ENCODE data around the gene MGAT4B. TPM values are rescaled to one million over a fixed set of nuclear protein-coding genes. Genes with fewer than 3 reads are reported as not detected.
A peak's percentile ranks its signal among the peaks of the same experiment; 100 is the strongest.

MGAT4B gene
- total and polyA plus RNA-seq, 4 experiments from 2014 or later, result 8.3 to 121 (median 71.5) TPM

GRCh38 chr5:179766726-179767455 is 39.8 kb downstream of the MGAT4B start:
- DNase-seq, result no peak
- Mint-ChIP-seq H3K4me1 (peaks cover 15 to 37% (median 23%) of the 10 kb centered on the region in 4 donors), H3K9me3 (no peaks in the 10 kb centered on the region), H3K4me3 (no peak overlapping the region), H3K36me3 (peaks cover 36 to 62% of the 10 kb centered on the region in 2 donors), H3K27ac (peak overlapping the region in 1 of 7 donors; percentile 17), H3K27me3 (no peaks in the 10 kb centered on the region)
- ChIA-PET CTCF (ENCODE audit: partially characterized antibody) (interaction anchor here (0.7 to 2.5 kb wide), 9 partner anchors 9 to 325 kb away, joined by 3 to 7 read pairs (median 4); no protein-coding TSS in a partner anchor), POLR2A (ENCODE audit: partially characterized antibody) (no interaction called here)
- Histone ChIP-seq H3K27ac (ENCODE audit: low read depth, low read length) (no peak overlapping the region), H3K27me3 (ENCODE audit: insufficient read depth, low read length) (no peaks in the 10 kb centered on the region), H3K4me3 (ENCODE audit: low read length in 2 of 2) (no peak overlapping the region), H3K36me3 (ENCODE audit: insufficient read depth, low read length) (peaks cover 57% of the 10 kb centered on the region), H3K4me1 (ENCODE audit: insufficient read depth, low read length) (peaks cover 24% of the 10 kb centered on the region), H3K9me3 (ENCODE audit: control insufficient read depth in 1 of 2, low read length in 2 of 2) (no peaks in the 10 kb centered on the region)
- intact Hi-C loops (cut with micrococcal nuclease), result no loop called here

GRCh38 chr5:179766021-179766725 is 40.5 kb downstream of the MGAT4B start:
- H3K27ac Mint-ChIP-seq, result peak overlapping the region in 1 of 7 donors; percentile 57

GRCh38 chr5:179765400-179765799 is 41.3 kb downstream of the MGAT4B start:
- no peak overlapping the region for H3K27ac ChIP-seq (ENCODE audit: low read depth, low read length)
- peaks cover 25 to 48% of the 10 kb centered on the region in 2 donors for H3K36me3 Mint-ChIP-seq
- H3K4me3 ChIP-seq (ENCODE audit: low read length in 2 of 2), result no peak overlapping the region
- H3K27ac Mint-ChIP-seq, result no peak overlapping the region
- ChIA-PET POLR2A (ENCODE audit: partially characterized antibody) (no interaction called here), CTCF (ENCODE audit: partially characterized antibody) (interaction anchor here (1.3 to 5.7 kb wide), 2 partner anchors 31 to 36 kb away, joined by 4 to 53 read pairs; partner anchors contain the start of gene LTC4S)
- DNase-seq, result no peak
- peaks cover 21 to 52% (median 32%) of the 10 kb centered on the region in 4 donors for H3K4me1 Mint-ChIP-seq
- H3K27me3 Mint-ChIP-seq, result no peaks in the 10 kb centered on the region
- peaks cover 42% of the 10 kb centered on the region for H3K36me3 ChIP-seq (ENCODE audit: insufficient read depth, low read length)
- H3K4me1 ChIP-seq (ENCODE audit: insufficient read depth, low read length), result peaks cover 30% of the 10 kb centered on the region
- no peaks in the 10 kb centered on the region for H3K9me3 ChIP-seq (ENCODE audit: control insufficient read depth in 1 of 2, low read length in 2 of 2)
- H3K9me3 Mint-ChIP-seq, result no peaks in the 10 kb centered on the region
- H3K27me3 ChIP-seq (ENCODE audit: insufficient read depth, low read length), result no peaks in the 10 kb centered on the region
- intact Hi-C loops (cut with micrococcal nuclease), result no loop called here
- H3K4me3 Mint-ChIP-seq, result no peak overlapping the region

More at GRCh38 chr5:179766021-179766725, 40.5 kb downstream of the MGAT4B start:
- H3K9me3 Mint-ChIP-seq, result no peaks in the 10 kb centered on the region
- H3K4me3 Mint-ChIP-seq, result no peak overlapping the region
- no peak overlapping the region for H3K4me3 ChIP-seq (ENCODE audit: low read length in 2 of 2)
- intact Hi-C loops (cut with micrococcal nuclease), result no loop called here
- POLR2A ChIA-PET (ENCODE audit: partially characterized antibody), result no interaction called here
- peaks cover 18 to 44% (median 29%) of the 10 kb centered on the region in 4 donors for H3K4me1 Mint-ChIP-seq
- DNase-seq, result no peak
- H3K27ac ChIP-seq (ENCODE audit: low read depth, low read length), result no peak overlapping the region
- H3K27me3 ChIP-seq (ENCODE audit: insufficient read depth, low read length), result no peaks in the 10 kb centered on the region
- H3K9me3 ChIP-seq (ENCODE audit: control insufficient read depth in 1 of 2, low read length in 2 of 2), result no peaks in the 10 kb centered on the region
- H3K36me3 Mint-ChIP-seq, result peaks cover 32 to 55% of the 10 kb centered on the region in 2 donors
- peaks cover 50% of the 10 kb centered on the region for H3K36me3 ChIP-seq (ENCODE audit: insufficient read depth, low read length)
- peaks cover 30% of the 10 kb centered on the region for H3K4me1 ChIP-seq (ENCODE audit: insufficient read depth, low read length)
- no peaks in the 10 kb centered on the region for H3K27me3 Mint-ChIP-seq
- CTCF ChIA-PET (ENCODE audit: partially characterized antibody), result interaction anchor here (0.7 to 5.7 kb wide), 7 partner anchors 8 to 325 kb away, joined by 3 to 53 read pairs (median 4); partner anchors contain the start of gene LTC4S

GRCh38 chr5:179764056-179764455 is 42.6 kb downstream of the MGAT4B start:
- H3K9me3 ChIP-seq (ENCODE audit: control insufficient read depth in 1 of 2, low read length in 2 of 2), result no peaks in the 10 kb centered on the region
- no peaks in the 10 kb centered on the region for H3K27me3 ChIP-seq (ENCODE audit: insufficient read depth, low read length)
- peaks cover 28% of the 10 kb centered on the region for H3K36me3 ChIP-seq (ENCODE audit: insufficient read depth, low read length)
- H3K27ac ChIP-seq (ENCODE audit: low read depth, low read length), result no peak overlapping the region
- CTCF ChIA-PET (ENCODE audit: partially characterized antibody), result interaction anchor here (0.7 to 5.7 kb wide), 13 partner anchors 9 to 143 kb away, joined by 3 to 53 read pairs (median 12); partner anchors contain the start of genes LTC4S, MAML1 and TBC1D9B
- H3K4me3 Mint-ChIP-seq, result no peak overlapping the region
- no peak overlapping the region for H3K4me3 ChIP-seq (ENCODE audit: low read length in 2 of 2)
- POLR2A ChIA-PET (ENCODE audit: partially characterized antibody), result interaction anchor here (0.6 to 3.3 kb wide), 4 partner anchors 30 to 144 kb away, joined by 3 to 18 read pairs (median 6); partner anchors contain the start of genes LTC4S, MAML1 and TBC1D9B
- intact Hi-C loops (cut with micrococcal nuclease), result no loop called here
- no peaks in the 10 kb centered on the region for H3K27me3 Mint-ChIP-seq
- peak overlapping the region in 2 of 7 donors; percentile 13 to 69 for H3K27ac Mint-ChIP-seq
- peaks cover 44% of the 10 kb centered on the region for H3K4me1 ChIP-seq (ENCODE audit: insufficient read depth, low read length)
- H3K9me3 Mint-ChIP-seq, result no peaks in the 10 kb centered on the region
- no peak for DNase-seq
- peaks cover 16 to 39% of the 10 kb centered on the region in 2 donors for H3K36me3 Mint-ChIP-seq
- peaks cover 33 to 65% (median 45%) of the 10 kb centered on the region in 4 donors for H3K4me1 Mint-ChIP-seq

- intact Hi-C loops (cut with micrococcal nuclease), result loop anchor here (1.0 kb wide), 4 partner anchors 33 to 327 kb away; partner anchors contain the start of gene MRNIP
- Histone ChIP-seq H3K4me1 (ENCODE audit: insufficient read depth, low read length) (peaks cover 48% of the 10 kb centered on the region), H3K36me3 (ENCODE audit: insufficient read depth, low read length) (peaks cover 22% of the 10 kb centered on the region), H3K27ac (ENCODE audit: low read depth, low read length) (no peak overlapping the region), H3K4me3 (ENCODE audit: low read length in 2 of 2) (no peak overlapping the region), H3K9me3 (ENCODE audit: control insufficient read depth in 1 of 2, low read length in 2 of 2) (no peaks in the 10 kb centered on the region), H3K27me3 (ENCODE audit: insufficient read depth, low read length) (no peaks in the 10 kb centered on the region)
- Mint-ChIP-seq H3K36me3 (peaks cover 16 to 33% of the 10 kb centered on the region in 2 donors), H3K9me3 (no peaks in the 10 kb centered on the region), H3K4me1 (peaks cover 35 to 69% (median 48%) of the 10 kb centered on the region in 4 donors), H3K4me3 (no peak overlapping the region), H3K27ac (peak overlapping the region in 5 of 7 donors; percentile 24 to 60 (median 50)), H3K27me3 (no peaks in the 10 kb centered on the region)
- POLR2A ChIA-PET (ENCODE audit: partially characterized antibody), result interaction anchor here (0.6 to 3.3 kb wide), 12 partner anchors 8 to 145 kb away, joined by 3 to 18 read pairs (median 4); partner anchors contain the start of genes HNRNPH1, LTC4S, MAML1 and TBC1D9B
- peak; percentile 42 to 70 (median 51) for DNase-seq
- CTCF ChIA-PET (ENCODE audit: partially characterized antibody), result interaction anchor here (0.7 to 5.7 kb wide), 32 partner anchors 8 to 329 kb away, joined by 3 to 53 read pairs (median 4); partner anchors contain the start of genes LTC4S, MAML1, RNF130 and TBC1D9B
Measured at GRCh38 chr5:179763215-179763945, 43.3 kb downstream of the MGAT4B start.

GRCh38 chr5:179762781-179763176 is 43.9 kb downstream of the MGAT4B start:
- H3K4me3 ChIP-seq (ENCODE audit: low read length in 2 of 2), result no peak overlapping the region
- no peaks in the 10 kb centered on the region for H3K27me3 ChIP-seq (ENCODE audit: insufficient read depth, low read length)
- peaks cover 21% of the 10 kb centered on the region for H3K36me3 ChIP-seq (ENCODE audit: insufficient read depth, low read length)
- Mint-ChIP-seq H3K27me3 (no peaks in the 10 kb centered on the region), H3K27ac (peak overlapping the region in 6 of 7 donors; percentile 49 to 86 (median 70)), H3K36me3 (peaks cover 16 to 31% of the 10 kb centered on the region in 2 donors), H3K4me3 (no peak overlapping the region), H3K4me1 (peaks cover 34 to 71% (median 50%) of the 10 kb centered on the region in 4 donors), H3K9me3 (no peaks in the 10 kb centered on the region)
- peak overlapping the region; percentile 16 for H3K27ac ChIP-seq (ENCODE audit: low read depth, low read length)
- no peak for DNase-seq
- ChIA-PET CTCF (ENCODE audit: partially characterized antibody) (interaction anchor here (0.7 to 5.7 kb wide), 29 partner anchors 9 to 329 kb away, joined by 3 to 53 read pairs (median 5); partner anchors contain the start of genes LTC4S, MAML1, RNF130 and TBC1D9B), POLR2A (ENCODE audit: partially characterized antibody) (interaction anchor here (0.8 to 3.3 kb wide), 11 partner anchors 8 to 139 kb away, joined by 3 to 18 read pairs (median 5); partner anchors contain the start of genes HNRNPH1, LTC4S and MAML1)
- no peaks in the 10 kb centered on the region for H3K9me3 ChIP-seq (ENCODE audit: control insufficient read depth in 1 of 2, low read length in 2 of 2)
- intact Hi-C loops (cut with micrococcal nuclease), result loop anchor here (1.0 kb wide), 4 partner anchors 34 to 328 kb away; partner anchors contain the start of gene MRNIP
- H3K4me1 ChIP-seq (ENCODE audit: insufficient read depth, low read length), result peaks cover 50% of the 10 kb centered on the region

Measured in CD4-positive, alpha-beta memory T cell (primary cell).